K562 (cell line): ENCODE data around the gene SPAG9. TPM values are rescaled to one million over a fixed set of nuclear protein-coding genes. Genes with fewer than 3 reads are reported as not detected.
A peak's percentile ranks its signal among the peaks of the same experiment; 100 is the strongest.

ENCODE experiments used
- CHD1 ChIP-seq: fragments of 200-600 bp; sonication (generic); IDR thresholded peaks from one replicate; pipeline ENCODE4 v1.6.1; 2012; ENCODE audit warnings: mild to moderate bottlenecking, moderate library complexity, low read length, inconsistent platforms
- GTF2A2 ChIP-seq: IDR thresholded peaks from 2 replicates; pipeline ENCODE4 v1.6.1; 2016; ENCODE audit warnings: mild to moderate bottlenecking, missing genetic modification characterization, missing compliant biosample characterization
- NKRF ChIP-seq: fragments of 450-650 bp; IDR thresholded peaks from 2 replicates; pipeline ENCODE4 v1.6.1; 2016; ENCODE audit warnings: borderline replicate concordance
- RAD21 ChIP-seq, 2 experiments: fragments of 250-450 bp in 1 of 2; fragments of 450-650 bp in 1 of 2; sonication (Bioruptor Pico) in 1 of 2; formaldehyde crosslinking in 1 of 2; IDR thresholded peaks in 1 of 2; conservative IDR thresholded peaks in 1 of 2; 2 replicates each; pipeline versions ENCODE4 v1.4.0 to v1.8.0; 2020 to 2022; ENCODE audit warnings: mild to moderate bottlenecking in 2 of 2, moderate library complexity in 1 of 2
- RBBP5 ChIP-seq: fragments of 200-600 bp; sonication (generic); IDR thresholded peaks from 2 replicates; pipeline ENCODE4 v1.6.1; 2012; ENCODE audit warnings: borderline replicate concordance, mild to moderate bottlenecking, low read length, control low read depth, inconsistent platforms; ENCODE audit not compliant: insufficient read depth, poor library complexity, severe bottlenecking
- UBTF ChIP-seq, 2 experiments: IDR thresholded peaks; 2 replicates each; pipeline ENCODE4 v1.6.1; 2012; ENCODE audit warnings: improper control_type of control experiment in 2 of 2, low read depth in 2 of 2, low read length in 2 of 2, borderline replicate concordance in 1 of 2
- ZFP36 ChIP-seq: fragments of 150-350 bp; IDR thresholded peaks from 2 replicates; pipeline ENCODE4 v1.6.1; 2018; ENCODE audit warnings: low read length, low read depth; ENCODE audit not compliant: partially characterized antibody
- ZNF740 ChIP-seq, 3 experiments: fragments of 200-800 bp in 1 of 3; sonication (Bioruptor generic) in 1 of 3; sonication (generic) in 1 of 3; formaldehyde crosslinking in 1 of 3; IDR thresholded peaks; 2 replicates each; pipeline versions ENCODE4 v1.6.1 to v1.8.0; 2016 to 2022; ENCODE audit warnings: mild to moderate bottlenecking in 2 of 3, missing compliant biosample characterization in 2 of 3, missing genetic modification characterization in 2 of 3, missing genetic modification reagents in 1 of 3
- polyA plus RNA-seq, 8 experiments: library from polyadenylated mRNA; depleted of rRNA in 4 of 8; stranded (reverse) in 5 of 8; unstranded in 3 of 8; fragments of >200 nt; fragmentation: Nextera tagmentation in 2 of 8; fragmentation: Illumina TruSeq in 1 of 8; extraction: Ambion mirVana in 2 of 8; extraction: Trizol in 1 of 8; gene quantifications; 2 replicates each; pipeline versions ENCODE4 v1.2.1 to v1.2.3, GENCODE V29; 2011 to 2014; ENCODE audit warnings: inconsistent platforms in 1 of 8, missing spikeins in 1 of 8
- total RNA-seq, 7 experiments: library from RNA; depleted of rRNA in 6 of 7; stranded (reverse); fragments of >200 nt in 6 of 7; fragmentation: Illumina TruSeq in 2 of 7; extraction: Trizol in 2 of 7; gene quantifications; 2 replicates each; pipeline versions ENCODE4 v1.2.1 to v1.2.3, GENCODE V29; 2011 to 2021; ENCODE audit warnings: low replicate concordance in 1 of 7
- TF ChIP-seq, protein P1 (sequence below): sonication (generic); formaldehyde crosslinking; IDR thresholded peaks from 2 replicates; pipeline ENCODE4 v1.8.1; 2023; ENCODE audit warnings: mild to moderate bottlenecking, missing genetic modification reagents, moderate library complexity
- TF ChIP-seq, protein P2 (sequence below): sonication (generic); formaldehyde crosslinking; IDR thresholded peaks from 2 replicates; pipeline ENCODE4 v1.8.0; 2022; ENCODE audit warnings: mild to moderate bottlenecking, missing genetic modification reagents, borderline replicate concordance
- TF ChIP-seq, protein P3 (sequence below): sonication (generic); formaldehyde crosslinking; IDR thresholded peaks from 2 replicates; pipeline ENCODE4 v1.8.0; 2023; ENCODE audit warnings: mild to moderate bottlenecking, missing genetic modification reagents

Gene SPAG9
- total and polyA plus RNA-seq, 9 of the 15 experiments (the other 6 are each of a cell fraction or from before 2014, with no cell fraction given): 12.2 to 99.2 (median 58.2) TPM

DNA sequence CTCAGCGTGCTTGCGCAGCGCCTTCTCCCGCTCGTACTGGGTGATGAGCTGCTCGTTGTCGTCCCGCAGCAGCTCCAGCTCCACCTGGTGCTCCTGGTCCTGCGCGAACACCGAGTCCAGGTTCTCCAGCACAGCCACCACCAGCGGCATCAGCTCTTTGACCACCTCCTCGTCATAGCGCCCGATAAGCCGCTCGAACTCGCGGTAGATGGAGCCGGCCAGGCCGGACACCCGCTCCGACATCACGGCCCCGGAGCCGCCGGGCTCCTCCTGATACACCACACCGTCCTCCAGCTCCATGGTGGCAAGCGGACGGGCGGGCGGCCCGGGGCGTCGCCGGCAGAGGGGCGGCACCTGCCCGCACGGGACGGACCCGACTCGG, 320 bp downstream of the SPAG9 start (continued):
- peak; percentile 23 for TF ChIP-seq RBBP5
- TF ChIP-seq GTF2A2 (tag): peak; percentile 57; the same call in 1 of the 2 replicates
- TF ChIP-seq CHD1: peak; percentile 54
- TF ChIP-seq NKRF: peak; percentile 32; the same call in 1 of the 2 replicates
- TF ChIP-seq, protein P1, sequence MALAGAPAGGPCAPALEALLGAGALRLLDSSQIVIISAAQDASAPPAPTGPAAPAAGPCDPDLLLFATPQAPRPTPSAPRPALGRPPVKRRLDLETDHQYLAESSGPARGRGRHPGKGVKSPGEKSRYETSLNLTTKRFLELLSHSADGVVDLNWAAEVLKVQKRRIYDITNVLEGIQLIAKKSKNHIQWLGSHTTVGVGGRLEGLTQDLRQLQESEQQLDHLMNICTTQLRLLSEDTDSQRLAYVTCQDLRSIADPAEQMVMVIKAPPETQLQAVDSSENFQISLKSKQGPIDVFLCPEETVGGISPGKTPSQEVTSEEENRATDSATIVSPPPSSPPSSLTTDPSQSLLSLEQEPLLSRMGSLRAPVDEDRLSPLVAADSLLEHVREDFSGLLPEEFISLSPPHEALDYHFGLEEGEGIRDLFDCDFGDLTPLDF: no peak; the same call in 1 of the 2 replicates
- TF ChIP-seq, protein P2, sequence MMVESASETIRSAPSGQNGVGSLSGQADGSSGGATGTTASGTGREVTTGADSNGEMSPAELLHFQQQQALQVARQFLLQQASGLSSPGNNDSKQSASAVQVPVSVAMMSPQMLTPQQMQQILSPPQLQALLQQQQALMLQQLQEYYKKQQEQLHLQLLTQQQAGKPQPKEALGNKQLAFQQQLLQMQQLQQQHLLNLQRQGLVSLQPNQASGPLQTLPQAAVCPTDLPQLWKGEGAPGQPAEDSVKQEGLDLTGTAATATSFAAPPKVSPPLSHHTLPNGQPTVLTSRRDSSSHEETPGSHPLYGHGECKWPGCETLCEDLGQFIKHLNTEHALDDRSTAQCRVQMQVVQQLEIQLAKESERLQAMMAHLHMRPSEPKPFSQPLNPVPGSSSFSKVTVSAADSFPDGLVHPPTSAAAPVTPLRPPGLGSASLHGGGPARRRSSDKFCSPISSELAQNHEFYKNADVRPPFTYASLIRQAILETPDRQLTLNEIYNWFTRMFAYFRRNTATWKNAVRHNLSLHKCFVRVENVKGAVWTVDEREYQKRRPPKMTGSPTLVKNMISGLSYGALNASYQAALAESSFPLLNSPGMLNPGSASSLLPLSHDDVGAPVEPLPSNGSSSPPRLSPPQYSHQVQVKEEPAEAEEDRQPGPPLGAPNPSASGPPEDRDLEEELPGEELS (CRISPR knock-in tag): peak; percentile 18; the same call in 1 of the 2 replicates
- TF ChIP-seq UBTF (IDR thresholded peaks at IDR 0.05; ENCODE audit: borderline replicate concordance in 1 of 2, low read depth in 2 of 2, low read length in 2 of 2): 0 out of 4 replicates have a peak, but pooled peaks of 1 of the 2 experiments have one; percentile 81
- TF ChIP-seq ZNF740 (CRISPR knock-in tag; IDR thresholded peaks at IDR 0.05): 0 out of 2 replicates have a peak, but pooled peaks have one; percentile 50
- TF ChIP-seq ZNF740 (tag; IDR thresholded peaks at IDR 0.05): no peak
- no peak for TF ChIP-seq ZFP36
- 0 out of 4 replicates have a peak, but pooled peaks of 1 of the 2 experiments have one; percentile 9 for TF ChIP-seq RAD21 (CRISPR knock-in tag; conservative IDR thresholded peaks at IDR 0.05 in 1 of 2, IDR thresholded peaks at IDR 0.05 in 1 of 2)
- TF ChIP-seq, protein P3, sequence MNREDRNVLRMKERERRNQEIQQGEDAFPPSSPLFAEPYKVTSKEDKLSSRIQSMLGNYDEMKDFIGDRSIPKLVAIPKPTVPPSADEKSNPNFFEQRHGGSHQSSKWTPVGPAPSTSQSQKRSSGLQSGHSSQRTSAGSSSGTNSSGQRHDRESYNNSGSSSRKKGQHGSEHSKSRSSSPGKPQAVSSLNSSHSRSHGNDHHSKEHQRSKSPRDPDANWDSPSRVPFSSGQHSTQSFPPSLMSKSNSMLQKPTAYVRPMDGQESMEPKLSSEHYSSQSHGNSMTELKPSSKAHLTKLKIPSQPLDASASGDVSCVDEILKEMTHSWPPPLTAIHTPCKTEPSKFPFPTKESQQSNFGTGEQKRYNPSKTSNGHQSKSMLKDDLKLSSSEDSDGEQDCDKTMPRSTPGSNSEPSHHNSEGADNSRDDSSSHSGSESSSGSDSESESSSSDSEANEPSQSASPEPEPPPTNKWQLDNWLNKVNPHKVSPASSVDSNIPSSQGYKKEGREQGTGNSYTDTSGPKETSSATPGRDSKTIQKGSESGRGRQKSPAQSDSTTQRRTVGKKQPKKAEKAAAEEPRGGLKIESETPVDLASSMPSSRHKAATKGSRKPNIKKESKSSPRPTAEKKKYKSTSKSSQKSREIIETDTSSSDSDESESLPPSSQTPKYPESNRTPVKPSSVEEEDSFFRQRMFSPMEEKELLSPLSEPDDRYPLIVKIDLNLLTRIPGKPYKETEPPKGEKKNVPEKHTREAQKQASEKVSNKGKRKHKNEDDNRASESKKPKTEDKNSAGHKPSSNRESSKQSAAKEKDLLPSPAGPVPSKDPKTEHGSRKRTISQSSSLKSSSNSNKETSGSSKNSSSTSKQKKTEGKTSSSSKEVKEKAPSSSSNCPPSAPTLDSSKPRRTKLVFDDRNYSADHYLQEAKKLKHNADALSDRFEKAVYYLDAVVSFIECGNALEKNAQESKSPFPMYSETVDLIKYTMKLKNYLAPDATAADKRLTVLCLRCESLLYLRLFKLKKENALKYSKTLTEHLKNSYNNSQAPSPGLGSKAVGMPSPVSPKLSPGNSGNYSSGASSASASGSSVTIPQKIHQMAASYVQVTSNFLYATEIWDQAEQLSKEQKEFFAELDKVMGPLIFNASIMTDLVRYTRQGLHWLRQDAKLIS (CRISPR knock-in tag): peak; percentile 69; the same call in 1 of the 2 replicates
